ENCODE data around the gene CPNE5.
A peak's percentile ranks its signal among the peaks of the same experiment; 100 is the strongest.
"Not testable (repeated sequence)": the region's sequence is repeated elsewhere in the genome, so short reads cannot be mapped to it uniquely, and the experiment has no call there.

The CPNE5 gene

GRCh38 chr6:36739947-36740817 is 99.1 kb downstream of the CPNE5 start:
- no peak for DNase-seq

DNA sequence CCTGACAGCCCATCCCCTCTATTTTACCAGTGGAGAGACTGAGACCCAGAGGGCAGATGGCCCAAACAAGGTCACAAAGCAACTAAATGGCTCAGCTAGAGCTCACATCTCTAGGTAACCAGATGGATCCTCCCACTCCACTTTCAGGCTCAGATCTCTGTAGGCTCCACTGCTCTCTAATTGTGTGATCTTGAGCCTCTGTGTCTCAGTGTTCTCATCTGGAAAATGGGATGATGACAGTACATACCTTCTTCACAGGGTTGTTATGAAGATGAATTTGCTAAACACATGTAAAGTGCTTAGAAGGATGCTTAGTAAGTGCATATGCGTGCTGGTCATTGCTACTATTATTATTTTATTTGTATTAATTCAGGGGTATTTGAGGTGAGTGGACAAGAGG is 101.1 kb downstream of the CPNE5 start:
- DNase-seq: no peak

- no peak for DNase-seq
Observed at GRCh38 chr6:36737043-36737785, 102.0 kb downstream of the CPNE5 start.

- DNase-seq: peak; percentile 58 to 74
Observed at GRCh38 chr6:36735110-36736071, 103.9 kb downstream of the CPNE5 start.

DNA sequence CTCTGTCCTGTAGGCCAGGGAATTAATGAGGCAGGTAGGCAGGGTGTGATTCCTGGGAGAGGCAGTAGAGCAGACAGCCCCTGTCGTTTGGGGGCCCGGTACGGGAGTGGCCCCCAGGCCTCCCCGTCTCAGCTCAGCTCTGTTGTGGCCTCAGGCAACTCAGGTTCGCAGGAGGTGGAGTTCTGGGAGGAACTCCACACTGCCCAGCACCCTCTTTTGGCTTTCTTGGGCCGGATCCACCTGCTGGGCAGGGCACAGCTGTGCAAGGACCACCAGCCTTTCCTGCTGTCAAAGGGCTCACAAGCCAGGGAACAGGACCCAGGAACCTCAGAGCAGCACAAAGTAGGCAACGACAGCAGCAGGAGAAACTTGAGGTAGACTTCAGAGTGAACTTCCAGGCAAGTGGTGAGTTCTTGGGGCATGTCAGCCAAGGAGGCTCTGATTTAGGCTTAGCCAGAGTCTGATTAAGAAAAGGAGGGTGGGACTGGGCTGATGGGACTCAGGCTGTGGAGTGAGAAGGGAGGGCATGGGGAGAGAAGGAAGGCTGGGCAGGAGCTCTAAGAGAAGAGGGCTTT is 104.7 kb downstream of the CPNE5 start:
- DNase-seq: no peak

GRCh38 chr6:36733300-36733699 is 105.9 kb downstream of the CPNE5 start:
- no peak for DNase-seq

GRCh38 chr6:36731622-36732310 is 107.5 kb downstream of the CPNE5 start:
- DNase-seq: no peak

DNA sequence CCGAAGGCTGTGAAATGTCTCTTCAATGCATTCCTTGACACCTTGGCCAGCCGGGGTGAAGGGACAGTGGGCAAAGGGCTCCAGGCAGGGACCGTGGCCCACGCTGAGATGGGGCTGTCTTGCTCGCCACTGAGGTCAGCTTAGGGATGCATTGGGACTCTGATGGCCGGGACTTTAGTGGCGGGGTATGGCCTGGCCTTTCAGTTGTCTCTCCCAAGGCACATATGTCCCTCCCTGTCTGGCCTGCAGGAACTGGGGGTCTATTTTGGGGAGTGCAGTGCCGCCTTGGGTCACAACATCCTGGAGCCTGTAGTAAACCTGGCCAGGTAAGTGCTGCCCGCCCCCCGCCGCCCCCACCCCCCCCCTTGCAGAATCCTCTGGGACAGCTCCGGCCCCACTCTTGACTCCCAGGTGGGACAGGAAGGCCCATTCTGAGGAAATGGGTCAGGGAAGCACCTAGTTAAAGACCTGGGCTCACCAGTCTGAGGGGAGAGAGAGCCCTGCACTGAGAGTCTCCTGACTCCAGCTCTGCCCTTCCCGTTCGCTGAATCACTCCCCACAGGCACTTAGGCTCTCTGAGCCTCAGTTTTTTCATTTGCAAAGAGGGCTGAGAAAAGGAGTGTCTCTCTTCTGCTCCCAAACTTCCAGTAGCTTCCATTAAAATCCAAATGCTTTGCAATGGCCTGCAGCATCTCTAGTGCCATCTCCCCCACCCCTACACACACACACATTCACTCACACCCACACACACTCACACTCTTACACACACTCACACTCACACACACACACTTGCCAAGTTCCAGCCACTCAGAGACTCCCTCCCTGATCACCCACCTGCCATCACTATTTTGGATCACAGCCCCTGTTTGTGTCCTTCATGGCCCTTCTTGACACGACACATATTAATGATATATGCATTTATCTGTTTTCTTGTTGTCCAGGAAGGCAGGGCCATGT is 108.5 kb downstream of the CPNE5 start:
- no peak for DNase-seq

DNA sequence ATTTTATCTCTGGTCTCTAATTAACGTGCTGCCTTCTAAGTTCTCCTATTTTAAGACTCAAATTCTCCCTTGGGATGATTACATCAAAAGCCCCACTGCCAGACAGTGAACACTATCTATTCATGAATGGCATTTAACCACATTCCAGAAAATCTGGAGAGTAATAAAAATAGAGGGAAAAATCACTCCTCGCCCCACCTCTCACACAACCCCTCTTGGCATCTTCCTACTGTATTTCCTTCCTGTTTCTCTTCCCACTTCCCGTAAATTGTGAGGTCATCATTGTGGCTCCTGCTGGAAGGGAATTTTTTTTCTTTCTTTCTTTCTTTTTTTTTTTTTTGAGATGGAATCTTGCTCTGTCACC is 110.1 kb downstream of the CPNE5 start:
- DNase-seq: no peak

DNA sequence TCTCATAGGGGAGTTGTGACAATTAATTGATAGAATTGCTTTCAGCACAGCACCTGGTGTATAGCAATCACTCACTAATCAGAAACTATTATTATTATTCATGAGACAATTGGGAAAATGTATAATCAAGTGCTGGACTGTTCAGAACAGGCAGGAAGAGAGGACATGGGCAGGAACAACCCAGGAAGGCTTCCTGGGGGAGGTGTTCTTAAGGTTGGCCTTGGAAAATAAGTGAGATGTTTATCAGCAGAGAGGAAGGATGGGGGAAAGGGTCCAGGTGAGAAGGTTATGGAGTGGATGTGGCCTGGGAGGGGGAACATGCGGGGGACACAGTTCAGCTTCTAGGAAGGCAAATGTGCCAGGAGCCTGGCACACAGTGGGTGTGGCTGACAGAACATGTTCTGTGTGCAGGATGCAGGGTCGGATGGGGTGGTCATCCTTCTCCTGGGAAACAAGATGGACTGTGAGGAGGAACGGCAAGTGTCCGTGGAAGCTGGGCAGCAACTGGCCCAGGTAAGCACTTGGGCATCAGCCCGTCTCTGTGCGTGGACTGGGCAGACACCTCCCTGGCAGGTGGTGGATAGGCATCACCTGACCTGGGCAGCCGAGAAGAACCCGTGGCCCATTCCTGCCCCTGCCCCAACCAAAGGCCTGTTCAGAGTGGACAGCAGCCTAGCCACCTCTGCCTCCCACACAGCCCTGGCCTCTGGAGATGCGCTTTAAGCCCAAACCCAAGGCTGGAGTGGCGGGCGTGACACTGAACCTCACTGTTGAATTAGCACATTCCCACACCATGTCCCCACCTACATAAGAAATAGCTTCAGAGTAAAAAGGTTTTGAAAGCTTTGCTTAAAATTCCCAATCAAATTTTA is 110.7 kb downstream of the CPNE5 start:
- DNase-seq: no peak

DNA sequence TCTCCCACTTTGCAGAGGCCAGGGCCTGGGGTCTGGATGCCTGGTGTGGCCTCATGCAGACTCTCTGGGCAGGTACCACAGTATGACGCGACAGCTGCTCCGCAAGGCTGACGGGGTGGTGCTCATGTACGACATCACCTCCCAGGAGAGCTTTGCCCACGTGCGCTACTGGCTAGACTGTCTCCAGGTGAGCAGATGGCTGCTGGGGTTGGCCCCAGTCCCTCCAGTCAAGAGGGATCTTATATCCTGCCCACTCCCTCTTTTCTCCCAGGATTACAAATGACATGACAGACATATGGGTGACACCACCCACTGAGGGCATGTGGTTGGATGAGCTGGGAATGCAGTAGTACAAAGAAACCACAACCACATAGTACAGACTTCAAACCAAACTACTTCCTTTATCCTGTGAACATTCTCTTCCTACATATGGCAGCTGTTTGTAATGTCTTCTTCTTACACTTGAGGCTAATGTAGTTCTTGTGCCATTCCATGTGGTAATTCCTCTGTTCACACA is 111.7 kb downstream of the CPNE5 start:
- DNase-seq: peak in 1 of 2 donors; percentile 17

GRCh38 chr6:36725581-36725980 is 113.7 kb downstream of the CPNE5 start:
- no peak for DNase-seq

- DNase-seq: peak; percentile 33 to 49
Observed at GRCh38 chr6:36724514-36725390, 114.5 kb downstream of the CPNE5 start.

GRCh38 chr6:36723992-36724391 is 115.3 kb downstream of the CPNE5 start:
- not testable (repeated sequence) for DNase-seq

DNA sequence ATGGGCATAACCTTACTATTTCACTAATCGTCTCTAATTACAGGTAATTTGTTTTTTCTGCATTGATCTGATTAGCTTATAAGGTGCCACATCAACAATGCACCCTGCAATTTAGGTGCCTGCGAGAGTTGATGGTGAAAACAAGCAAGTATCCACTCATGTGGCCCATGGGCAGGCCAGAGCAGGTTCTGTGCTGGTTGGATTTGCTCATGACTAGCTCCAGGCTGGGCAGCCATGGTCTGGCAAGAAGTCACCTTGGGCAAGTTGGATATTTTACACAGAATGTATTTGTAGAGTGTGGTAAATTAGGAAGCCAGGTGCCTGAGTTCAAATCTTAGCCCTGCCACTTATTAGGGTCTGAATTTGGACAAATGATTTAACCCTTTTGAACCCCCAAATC is 116.4 kb downstream of the CPNE5 start:
- DNase-seq: no peak

DNA sequence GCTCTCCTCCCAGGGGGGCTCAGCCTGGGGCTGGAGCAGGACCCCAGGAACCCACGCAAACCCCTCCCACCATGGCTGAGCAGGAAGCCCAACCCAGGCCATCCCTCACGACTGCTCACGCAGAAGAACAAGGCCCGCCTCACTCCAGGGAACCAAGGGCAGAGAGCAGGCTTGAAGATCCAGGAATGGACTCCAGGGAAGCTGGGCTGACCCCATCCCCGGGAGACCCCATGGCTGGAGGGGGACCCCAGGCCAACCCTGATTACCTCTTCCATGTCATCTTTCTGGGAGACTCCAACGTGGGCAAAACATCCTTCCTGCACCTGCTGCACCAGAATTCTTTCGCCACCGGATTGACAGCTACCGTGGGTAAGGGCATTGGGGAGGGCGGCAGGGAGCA is 116.9 kb downstream of the CPNE5 start:
- DNase-seq: no peak

GRCh38 chr6:36721369-36722140 is 117.7 kb downstream of the CPNE5 start:
- DNase-seq: no peak
